WTC11 (cell line): ENCODE data around the gene RPS6KA2.

Source experiments
- ESRRA ChIP-seq: sonication (generic); formaldehyde crosslinking; IDR thresholded peaks from 2 replicates; pipeline ENCODE4 v1.8.1; 2022; ENCODE audit warnings: mild to moderate bottlenecking, missing genetic modification reagents, borderline replicate concordance
- FOXJ3 ChIP-seq: sonication (generic); formaldehyde crosslinking; IDR thresholded peaks from 2 replicates; pipeline ENCODE4 v1.9.0; 2021; ENCODE audit warnings: missing genetic modification reagents, mild to moderate bottlenecking, borderline replicate concordance
- JUN ChIP-seq: sonication (generic); formaldehyde crosslinking; IDR thresholded peaks from 2 replicates; pipeline ENCODE4 v1.8.0; 2023; ENCODE audit warnings: mild to moderate bottlenecking, missing genetic modification reagents
- TF ChIP-seq, protein P1 (sequence below): fragments of 200-600 bp; IDR thresholded peaks from 2 replicates; pipeline ENCODE4 v1.8.0; 2022; ENCODE audit warnings: antibody characterized with exemption
- TF ChIP-seq, protein P2 (sequence below): fragments of 250-450 bp; sonication (Bioruptor Pico); IDR thresholded peaks from 2 replicates; pipeline ENCODE4 v1.9.0; 2021; ENCODE audit warnings: moderate library complexity, mild to moderate bottlenecking, inconsistent platforms, borderline replicate concordance

DNA sequence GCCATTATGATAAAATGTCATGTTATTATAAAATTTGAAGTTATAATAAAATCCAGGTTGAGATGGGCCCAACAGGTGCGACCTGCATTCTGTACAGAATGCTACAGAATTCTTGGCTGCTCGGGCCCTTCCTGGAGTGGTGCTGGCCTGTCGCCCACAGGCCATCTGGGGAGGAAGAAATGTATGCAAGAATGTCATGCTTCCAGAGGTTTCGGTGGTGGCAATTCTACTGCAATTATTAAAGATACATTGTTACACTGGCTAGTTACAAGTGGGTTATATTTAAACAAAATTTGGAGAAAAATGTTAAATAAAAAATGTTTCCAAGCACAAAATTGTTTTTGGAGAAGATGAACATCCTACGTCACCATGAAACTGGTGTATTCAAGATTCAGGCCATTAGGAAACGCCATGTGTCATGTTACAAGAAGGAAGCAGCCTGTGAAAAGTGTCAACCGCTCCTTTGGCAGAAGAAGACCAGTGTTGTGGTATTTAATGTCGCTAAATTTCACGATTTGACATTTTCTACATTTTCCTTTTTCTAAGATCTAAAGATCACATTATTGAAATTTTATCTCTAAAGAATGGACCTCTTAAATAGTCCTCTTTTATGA lies 47.7 kb downstream of the RPS6KA2 start:
- TF ChIP-seq, protein P1, sequence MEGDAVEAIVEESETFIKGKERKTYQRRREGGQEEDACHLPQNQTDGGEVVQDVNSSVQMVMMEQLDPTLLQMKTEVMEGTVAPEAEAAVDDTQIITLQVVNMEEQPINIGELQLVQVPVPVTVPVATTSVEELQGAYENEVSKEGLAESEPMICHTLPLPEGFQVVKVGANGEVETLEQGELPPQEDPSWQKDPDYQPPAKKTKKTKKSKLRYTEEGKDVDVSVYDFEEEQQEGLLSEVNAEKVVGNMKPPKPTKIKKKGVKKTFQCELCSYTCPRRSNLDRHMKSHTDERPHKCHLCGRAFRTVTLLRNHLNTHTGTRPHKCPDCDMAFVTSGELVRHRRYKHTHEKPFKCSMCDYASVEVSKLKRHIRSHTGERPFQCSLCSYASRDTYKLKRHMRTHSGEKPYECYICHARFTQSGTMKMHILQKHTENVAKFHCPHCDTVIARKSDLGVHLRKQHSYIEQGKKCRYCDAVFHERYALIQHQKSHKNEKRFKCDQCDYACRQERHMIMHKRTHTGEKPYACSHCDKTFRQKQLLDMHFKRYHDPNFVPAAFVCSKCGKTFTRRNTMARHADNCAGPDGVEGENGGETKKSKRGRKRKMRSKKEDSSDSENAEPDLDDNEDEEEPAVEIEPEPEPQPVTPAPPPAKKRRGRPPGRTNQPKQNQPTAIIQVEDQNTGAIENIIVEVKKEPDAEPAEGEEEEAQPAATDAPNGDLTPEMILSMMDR, result no peak
- no peak for TF ChIP-seq FOXJ3 (CRISPR knock-in tag)
- TF ChIP-seq ESRRA (CRISPR knock-in tag), result no peak
- TF ChIP-seq JUN (CRISPR knock-in tag), result no peak
- TF ChIP-seq, protein P2, sequence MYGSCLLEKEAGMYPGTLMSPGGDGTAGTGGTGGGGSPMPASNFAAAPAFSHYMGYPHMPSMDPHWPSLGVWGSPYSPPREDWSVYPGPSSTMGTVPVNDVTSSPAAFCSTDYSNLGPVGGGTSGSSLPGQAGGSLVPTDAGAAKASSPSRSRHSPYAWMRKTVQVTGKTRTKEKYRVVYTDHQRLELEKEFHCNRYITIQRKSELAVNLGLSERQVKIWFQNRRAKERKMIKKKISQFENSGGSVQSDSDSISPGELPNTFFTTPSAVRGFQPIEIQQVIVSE (CRISPR knock-in tag), result no peak
